ENCODE results near the gene TEX28.

Gene TEX28

GRCh38 chrX:154312116-154312515, 17.2 kb upstream of the TEX28 start:
- Histone ChIP-seq H3K4me1 (ENCODE audit: control insufficient read depth, insufficient read depth, low read depth, low read length) (peaks cover 1% of the 10 kb centered on the region), H3K27me3 (ENCODE audit: control insufficient read depth in 1 of 2, insufficient read depth in 1 of 2, low read length in 2 of 2) (peaks cover 4 to 49% of the 10 kb centered on the region in 2 experiments), H3K4me3 (ENCODE audit: insufficient read depth in 1 of 2, low read depth in 1 of 2, low read length in 2 of 2) (no peak overlapping the region), H2BK15ac (ENCODE audit: low read depth, poor library complexity, severe bottlenecking) (no peak overlapping the region), H3K23ac (ENCODE audit: low read length in 2 of 2) (no peak overlapping the region), H4K8ac (ENCODE audit: low read length) (no peak overlapping the region), H3K79me1 (replicated peaks; ENCODE audit: low read length, poor library complexity, severe bottlenecking) (no peaks in the 10 kb centered on the region), H3K18ac (ENCODE audit: low read depth in 1 of 2, low read length in 2 of 2) (no peak overlapping the region), H4K91ac (ENCODE audit: low read length) (no peak overlapping the region), H3K36me3 (ENCODE audit: control insufficient read depth in 1 of 2, insufficient read depth in 2 of 2, low read depth in 1 of 2, low read length in 2 of 2) (no peaks in the 10 kb centered on the region), H3K9ac (ENCODE audit: low read length) (no peak overlapping the region), H3K4me2 (ENCODE audit: low read length, poor library complexity, severe bottlenecking) (no peak overlapping the region), H2BK5ac (ENCODE audit: low read depth, low read length, poor library complexity, severe bottlenecking) (no peak overlapping the region), H3K4ac (ENCODE audit: low read depth in 1 of 2, low read length in 2 of 2) (no peak overlapping the region), H2AK5ac (ENCODE audit: low read length, severe bottlenecking) (no peak overlapping the region), H2BK120ac (ENCODE audit: low read depth, low read length) (no peak overlapping the region), H2BK12ac (ENCODE audit: low read length in 2 of 2) (no peak overlapping the region), H3K9me3 (ENCODE audit: control insufficient read depth, low read length) (no peaks in the 10 kb centered on the region), H2AFZ (ENCODE audit: low read depth, low read length) (no peak overlapping the region), H3K27ac (ENCODE audit: low read length, poor library complexity, severe bottlenecking) (no peak overlapping the region), H3K14ac (ENCODE audit: low read length in 2 of 2) (no peak overlapping the region)
- 95% methylated on average over 5 of the region's 7 CpGs for WGBS
- DNase-seq = no peak

- no peak overlapping the region for H4K8ac ChIP-seq (ENCODE audit: low read length)
- H3K27ac ChIP-seq (ENCODE audit: low read length, poor library complexity, severe bottlenecking) = no peak overlapping the region
- peaks cover 1% of the 10 kb centered on the region for H3K4me1 ChIP-seq (ENCODE audit: control insufficient read depth, insufficient read depth, low read depth, low read length)
- no peak overlapping the region for H4K91ac ChIP-seq (ENCODE audit: low read length)
- H3K9ac ChIP-seq (ENCODE audit: low read length) = no peak overlapping the region
- H3K36me3 ChIP-seq (ENCODE audit: control insufficient read depth in 1 of 2, insufficient read depth in 2 of 2, low read depth in 1 of 2, low read length in 2 of 2) = no peaks in the 10 kb centered on the region
- no peaks in the 10 kb centered on the region for H3K9me3 ChIP-seq (ENCODE audit: control insufficient read depth, low read length)
- no peak overlapping the region for H2BK5ac ChIP-seq (ENCODE audit: low read depth, low read length, poor library complexity, severe bottlenecking)
- H2BK15ac ChIP-seq (ENCODE audit: low read depth, poor library complexity, severe bottlenecking) = no peak overlapping the region
- H3K23ac ChIP-seq (ENCODE audit: low read length in 2 of 2) = no peak overlapping the region
- H2AK5ac ChIP-seq (ENCODE audit: low read length, severe bottlenecking) = no peak overlapping the region
- no peak overlapping the region for H2BK120ac ChIP-seq (ENCODE audit: low read depth, low read length)
- no peak overlapping the region for H3K4me3 ChIP-seq (ENCODE audit: insufficient read depth in 1 of 2, low read depth in 1 of 2, low read length in 2 of 2)
- no peak overlapping the region for H2AFZ ChIP-seq (ENCODE audit: low read depth, low read length)
- H3K14ac ChIP-seq (ENCODE audit: low read length in 2 of 2) = no peak overlapping the region
- no peaks in the 10 kb centered on the region for H3K79me1 ChIP-seq (replicated peaks; ENCODE audit: low read length, poor library complexity, severe bottlenecking)
- no peak overlapping the region for H3K4ac ChIP-seq (ENCODE audit: low read depth in 1 of 2, low read length in 2 of 2)
- peaks cover 4 to 56% of the 10 kb centered on the region in 2 experiments for H3K27me3 ChIP-seq (ENCODE audit: control insufficient read depth in 1 of 2, insufficient read depth in 1 of 2, low read length in 2 of 2)
- H3K4me2 ChIP-seq (ENCODE audit: low read length, poor library complexity, severe bottlenecking) = no peak overlapping the region
- H2BK12ac ChIP-seq (ENCODE audit: low read length in 2 of 2) = no peak overlapping the region
- DNase-seq = no peak
- H3K18ac ChIP-seq (ENCODE audit: low read depth in 1 of 2, low read length in 2 of 2) = no peak overlapping the region
- 86% methylated on average over 19 of the region's 19 CpGs for WGBS
Observed at GRCh38 chrX:154310616-154311536, 16.0 kb upstream of the TEX28 start.

GRCh38 chrX:154309041-154309775, 14.3 kb upstream of the TEX28 start:
- no peak overlapping the region for H2BK120ac ChIP-seq (ENCODE audit: low read depth, low read length)
- H2BK5ac ChIP-seq (ENCODE audit: low read depth, low read length, poor library complexity, severe bottlenecking) = no peak overlapping the region
- H4K91ac ChIP-seq (ENCODE audit: low read length) = no peak overlapping the region
- DNase-seq = no peak
- no peaks in the 10 kb centered on the region for H3K79me1 ChIP-seq (replicated peaks; ENCODE audit: low read length, poor library complexity, severe bottlenecking)
- no peak overlapping the region for H2AK5ac ChIP-seq (ENCODE audit: low read length, severe bottlenecking)
- no peak overlapping the region for H3K4me3 ChIP-seq (ENCODE audit: insufficient read depth in 1 of 2, low read depth in 1 of 2, low read length in 2 of 2)
- no peak overlapping the region for H2BK12ac ChIP-seq (ENCODE audit: low read length in 2 of 2)
- no peak overlapping the region for H3K4me2 ChIP-seq (ENCODE audit: low read length, poor library complexity, severe bottlenecking)
- peaks cover 1% of the 10 kb centered on the region for H3K4me1 ChIP-seq (ENCODE audit: control insufficient read depth, insufficient read depth, low read depth, low read length)
- H3K9ac ChIP-seq (ENCODE audit: low read length) = no peak overlapping the region
- H3K14ac ChIP-seq (ENCODE audit: low read length in 2 of 2) = no peak overlapping the region
- H2BK15ac ChIP-seq (ENCODE audit: low read depth, poor library complexity, severe bottlenecking) = no peak overlapping the region
- no peak overlapping the region for H3K23ac ChIP-seq (ENCODE audit: low read length in 2 of 2)
- H3K27ac ChIP-seq (ENCODE audit: low read length, poor library complexity, severe bottlenecking) = no peak overlapping the region
- no peak overlapping the region for H4K8ac ChIP-seq (ENCODE audit: low read length)
- H2AFZ ChIP-seq (ENCODE audit: low read depth, low read length) = no peak overlapping the region
- no peak overlapping the region for H3K18ac ChIP-seq (ENCODE audit: low read depth in 1 of 2, low read length in 2 of 2)
- 83% methylated on average over 13 of the region's 16 CpGs for WGBS
- H3K27me3 ChIP-seq (ENCODE audit: control insufficient read depth in 1 of 2, insufficient read depth in 1 of 2, low read length in 2 of 2) = peaks cover 4 to 71% of the 10 kb centered on the region in 2 experiments
- no peaks in the 10 kb centered on the region for H3K9me3 ChIP-seq (ENCODE audit: control insufficient read depth, low read length)
- no peaks in the 10 kb centered on the region for H3K36me3 ChIP-seq (ENCODE audit: control insufficient read depth in 1 of 2, insufficient read depth in 2 of 2, low read depth in 1 of 2, low read length in 2 of 2)
- no peak overlapping the region for H3K4ac ChIP-seq (ENCODE audit: low read depth in 1 of 2, low read length in 2 of 2)
